Stomach (tissue), 4 donors: ENCODE measurements around the gene ATAD2B.

Experiments
- POLR2A ChIP-seq, 4 donors: fragments of 450-650 bp; IDR thresholded peaks; one replicate each; pipeline ENCODE4 v1.6.1; 2016; ENCODE audit warnings: antibody characterized with exemption in 4 of 4, control low read depth in 2 of 4, mild to moderate bottlenecking in 1 of 4, moderate library complexity in 1 of 4
- POLR2AphosphoS5 ChIP-seq, 3 donors: sonication (generic); formaldehyde crosslinking; IDR thresholded peaks; one replicate each; pipeline ENCODE4 v1.6.1; 2016; ENCODE audit warnings: antibody characterized with exemption in 3 of 3
- TF ChIP-seq, protein P1 (sequence below), 7 experiments: fragments of 450-650 bp in 4 of 7; fragments of 200-600 bp in 3 of 7; sonication (generic) in 3 of 7; IDR thresholded peaks; one replicate each; pipeline ENCODE4 v1.5.1; 2016 to 2019; ENCODE audit warnings: antibody characterized with exemption in 7 of 7, control low read depth in 2 of 7, mild to moderate bottlenecking in 1 of 7

DNA sequence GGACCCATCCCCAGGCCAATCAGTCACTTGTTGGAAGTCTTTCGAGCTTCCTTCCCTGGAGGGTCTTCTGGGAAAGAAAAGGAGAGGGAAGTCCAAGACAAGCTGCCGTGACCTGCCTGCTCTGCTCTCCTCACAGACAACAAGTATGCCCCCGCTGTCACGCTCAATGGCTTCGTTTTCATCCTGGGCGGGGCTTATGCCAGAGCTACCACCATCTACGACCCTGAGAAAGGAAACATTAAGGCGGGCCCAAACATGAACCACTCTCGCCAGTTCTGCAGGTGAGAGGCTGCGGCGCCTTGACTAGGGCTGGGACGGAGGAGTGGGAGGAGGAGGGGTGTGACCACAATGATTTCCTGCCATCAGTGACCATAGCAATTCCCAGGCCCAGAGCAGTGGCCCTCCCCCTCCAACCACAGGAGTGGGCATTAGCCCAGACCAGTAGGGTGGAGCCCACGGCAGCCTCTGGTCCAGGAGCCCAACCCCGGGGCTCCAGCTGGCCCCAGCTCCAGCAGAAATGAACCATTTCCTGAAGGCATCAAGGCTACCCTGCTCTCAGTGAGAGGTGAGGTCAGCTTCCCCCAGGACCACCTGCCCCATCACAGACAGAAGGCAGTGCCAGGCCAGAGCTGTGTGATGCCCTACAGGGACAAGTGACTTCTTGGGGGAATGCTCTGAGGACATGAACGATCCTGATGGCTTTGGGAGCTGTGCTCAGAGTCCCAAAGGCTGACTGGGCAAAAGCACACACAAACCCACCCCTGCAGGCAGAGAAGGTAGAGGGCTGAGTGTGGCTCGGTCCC is 223.1 kb downstream of the ATAD2B start:
- TF ChIP-seq POLR2AphosphoS5 (IDR thresholded peaks at IDR 0.05): no peak
- TF ChIP-seq, protein P1, sequence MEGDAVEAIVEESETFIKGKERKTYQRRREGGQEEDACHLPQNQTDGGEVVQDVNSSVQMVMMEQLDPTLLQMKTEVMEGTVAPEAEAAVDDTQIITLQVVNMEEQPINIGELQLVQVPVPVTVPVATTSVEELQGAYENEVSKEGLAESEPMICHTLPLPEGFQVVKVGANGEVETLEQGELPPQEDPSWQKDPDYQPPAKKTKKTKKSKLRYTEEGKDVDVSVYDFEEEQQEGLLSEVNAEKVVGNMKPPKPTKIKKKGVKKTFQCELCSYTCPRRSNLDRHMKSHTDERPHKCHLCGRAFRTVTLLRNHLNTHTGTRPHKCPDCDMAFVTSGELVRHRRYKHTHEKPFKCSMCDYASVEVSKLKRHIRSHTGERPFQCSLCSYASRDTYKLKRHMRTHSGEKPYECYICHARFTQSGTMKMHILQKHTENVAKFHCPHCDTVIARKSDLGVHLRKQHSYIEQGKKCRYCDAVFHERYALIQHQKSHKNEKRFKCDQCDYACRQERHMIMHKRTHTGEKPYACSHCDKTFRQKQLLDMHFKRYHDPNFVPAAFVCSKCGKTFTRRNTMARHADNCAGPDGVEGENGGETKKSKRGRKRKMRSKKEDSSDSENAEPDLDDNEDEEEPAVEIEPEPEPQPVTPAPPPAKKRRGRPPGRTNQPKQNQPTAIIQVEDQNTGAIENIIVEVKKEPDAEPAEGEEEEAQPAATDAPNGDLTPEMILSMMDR (IDR thresholded peaks at IDR 0.05): no peak
- TF ChIP-seq POLR2A (IDR thresholded peaks at IDR 0.05): no peak
